ENCODE measurements around the gene GNAI3.
A peak's percentile ranks its signal among the peaks of the same experiment; 100 is the strongest.

The GNAI3 gene

GRCh38 chr1:109661391-109661790 lies 113.0 kb downstream of the GNAI3 start:
- no peaks in the 10 kb centered on the region for H3K9me3 ChIP-seq (ENCODE audit: control insufficient read depth, insufficient read depth, low read length)
- TF ChIP-seq EZH2phosphoT487 (IDR thresholded peaks at IDR 0.05; ENCODE audit: borderline replicate concordance, low read length) (no peak), CTCF (IDR thresholded peaks at IDR 0.05; ENCODE audit: low read depth, low read length, poor library complexity, severe bottlenecking) (no peak)

DNA sequence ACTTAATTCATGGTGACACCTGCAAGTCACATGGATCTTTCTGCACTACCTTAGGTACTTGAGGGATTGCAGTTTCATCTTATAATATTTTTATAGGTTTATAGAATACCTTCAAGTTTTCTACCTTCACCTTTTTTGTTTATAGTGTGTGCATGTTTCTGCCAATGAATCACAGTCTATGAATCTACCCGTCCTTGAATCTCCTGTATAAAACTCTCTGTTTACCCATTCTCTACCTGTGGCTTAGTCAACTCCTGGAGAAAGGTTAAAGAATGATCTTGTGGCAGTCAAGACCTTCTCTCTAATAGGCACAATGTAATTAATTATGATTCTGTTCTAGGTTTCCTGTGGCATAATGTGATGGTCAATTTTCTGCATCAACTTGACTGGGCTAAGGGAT lies 116.3 kb downstream of the GNAI3 start:
- no peaks in the 10 kb centered on the region for H3K9me2 ChIP-seq (replicated peaks; ENCODE audit: control insufficient read depth, low read length)
- H3K4me2 ChIP-seq (ENCODE audit: low read length) = no peak overlapping the region
- H3K4me3 ChIP-seq (ENCODE audit: low read length) = no peak overlapping the region
- no peaks in the 10 kb centered on the region for H3K36me3 ChIP-seq (ENCODE audit: control insufficient read depth, low read length)
- H4K20me1 ChIP-seq (ENCODE audit: control insufficient read depth, insufficient read depth, low read depth, low read length) = no peaks in the 10 kb centered on the region
- H3F3A ChIP-seq (ENCODE audit: control insufficient read depth, insufficient read depth) = no peaks in the 10 kb centered on the region
- no peaks in the 10 kb centered on the region for H3K79me2 ChIP-seq (ENCODE audit: control insufficient read depth, low read length)
- TF ChIP-seq EZH2phosphoT487 (IDR thresholded peaks at IDR 0.05; ENCODE audit: borderline replicate concordance, low read length) (no peak), CTCF (IDR thresholded peaks at IDR 0.05; ENCODE audit: low read depth, low read length, poor library complexity, severe bottlenecking) (no peak)
- H3K27me3 ChIP-seq (ENCODE audit: control insufficient read depth, low read length) = no peaks in the 10 kb centered on the region
- H3K9me3 ChIP-seq (ENCODE audit: control insufficient read depth, insufficient read depth, low read length) = no peaks in the 10 kb centered on the region
- H3K4me1 ChIP-seq (ENCODE audit: control insufficient read depth, low read length) = peaks cover 4% of the 10 kb centered on the region; the same call in 1 of the 2 replicates
- no peak overlapping the region for H3K27ac ChIP-seq (ENCODE audit: low read depth, low read length)

More at GRCh38 chr1:109661391-109661790, 113.0 kb downstream of the GNAI3 start:
- H3K27me3 ChIP-seq (ENCODE audit: control insufficient read depth, low read length) = no peaks in the 10 kb centered on the region
- H3F3A ChIP-seq (ENCODE audit: control insufficient read depth, insufficient read depth) = no peaks in the 10 kb centered on the region
- H3K36me3 ChIP-seq (ENCODE audit: control insufficient read depth, low read length) = no peaks in the 10 kb centered on the region
- no peaks in the 10 kb centered on the region for H3K79me2 ChIP-seq (ENCODE audit: control insufficient read depth, low read length)
- H3K27ac ChIP-seq (ENCODE audit: low read depth, low read length) = no peak overlapping the region
- no peak overlapping the region for H3K4me2 ChIP-seq (ENCODE audit: low read length)
- no peak overlapping the region for H3K4me3 ChIP-seq (ENCODE audit: low read length)
- 0 out of 2 replicates have a peak, but pooled peaks cover 1% of the 10 kb centered on the region for H3K4me1 ChIP-seq (ENCODE audit: control insufficient read depth, low read length)
- H4K20me1 ChIP-seq (ENCODE audit: control insufficient read depth, insufficient read depth, low read depth, low read length) = no peaks in the 10 kb centered on the region
- H3K9me2 ChIP-seq (replicated peaks; ENCODE audit: control insufficient read depth, low read length) = no peaks in the 10 kb centered on the region

GRCh38 chr1:109667452-109668122 lies 119.2 kb downstream of the GNAI3 start, which contains the start of gene GSTM2:
GSTM2 (plus strand) TSS chr1:109668057; CDS start chr1:109668116, 59 bp downstream.
- H3K4me2 ChIP-seq (ENCODE audit: low read length) = peak within 1 kb of the TSS; percentile 44
- H3F3A ChIP-seq (ENCODE audit: control insufficient read depth, insufficient read depth) = no peaks in the 10 kb centered on the region
- H3K79me2 ChIP-seq (ENCODE audit: control insufficient read depth, low read length) = no peaks in the 10 kb centered on the region
- peak within 1 kb of the TSS; percentile 26 for H3K4me3 ChIP-seq (ENCODE audit: low read length)
- H3K36me3 ChIP-seq (ENCODE audit: control insufficient read depth, low read length) = no peaks in the 10 kb centered on the region
- no peak within 1 kb of the TSS for H3K27ac ChIP-seq (ENCODE audit: low read depth, low read length)
- no peaks in the 10 kb centered on the region for H3K9me2 ChIP-seq (replicated peaks; ENCODE audit: control insufficient read depth, low read length)
- TF ChIP-seq CTCF (IDR thresholded peaks at IDR 0.05; ENCODE audit: low read depth, low read length, poor library complexity, severe bottlenecking) = no peak
- TF ChIP-seq EZH2phosphoT487 (IDR thresholded peaks at IDR 0.05; ENCODE audit: borderline replicate concordance, low read length) = no peak
- H3K27me3 ChIP-seq (ENCODE audit: control insufficient read depth, low read length) = peaks cover 2% of the 10 kb centered on the region; the same call in 1 of the 2 replicates
- peaks cover 4% of the 10 kb centered on the region; the same call in 1 of the 2 replicates for H3K4me1 ChIP-seq (ENCODE audit: control insufficient read depth, low read length)
- H3K9me3 ChIP-seq (ENCODE audit: control insufficient read depth, insufficient read depth, low read length) = no peaks in the 10 kb centered on the region
- H4K20me1 ChIP-seq (ENCODE audit: control insufficient read depth, insufficient read depth, low read depth, low read length) = no peaks in the 10 kb centered on the region
